Upper lobe of left lung (tissue), 6 donors: ENCODE measurements around the gene GCAT. TPM values are rescaled to one million over a fixed set of nuclear protein-coding genes. Genes with fewer than 3 reads are reported as not detected.

Source experiments
- ATAC-seq, 2 donors: fragments of 200-7000 bp; cut with Tn5 transposase; one replicate each; pipeline ENCODE4 v1.9.1; 2022; ENCODE audit warnings: mild to moderate bottlenecking in 2 of 2, moderate library complexity in 2 of 2; ENCODE audit not compliant: low FRiP score in 2 of 2
- DNase-seq, 2 donors: peaks; one replicate each; pipeline ENCODE4 v3.0.0-alpha.2; 2019 to 2020
- H3K27ac ChIP-seq, 4 donors: fragments of 200-600 bp; sonication (generic); one replicate each; pipeline ENCODE4 v1.5.1; 2016 to 2019
- H3K27me3 ChIP-seq, 4 donors: fragments of 200-600 bp; sonication (generic); one replicate each; pipeline ENCODE4 v1.5.1; 2017 to 2019
- H3K36me3 ChIP-seq, 4 donors: fragments of 200-600 bp; sonication (generic); one replicate each; pipeline ENCODE4 v1.5.1; 2016 to 2019
- H3K4me1 ChIP-seq, 4 donors: fragments of 200-600 bp; sonication (generic); one replicate each; pipeline ENCODE4 v1.5.1; 2018 to 2019
- H3K4me3 ChIP-seq, 4 donors: fragments of 200-600 bp; sonication (generic); one replicate each; pipeline ENCODE4 v1.5.1; 2017 to 2019; ENCODE audit warnings: mild to moderate bottlenecking in 2 of 4, moderate library complexity in 1 of 4
- H3K9me3 ChIP-seq, 4 donors: fragments of 200-600 bp; sonication (generic); one replicate each; pipeline ENCODE4 v1.5.1; 2018 to 2019
- EP300 ChIP-seq, 4 donors: sonication (generic); formaldehyde crosslinking; IDR thresholded peaks; one replicate each; pipeline ENCODE4 v1.5.1; 2017; ENCODE audit warnings: antibody characterized with exemption in 4 of 4, control low read depth in 2 of 4
- POLR2A ChIP-seq, 4 donors: fragments of 450-650 bp; IDR thresholded peaks; one replicate each; pipeline ENCODE4 v1.5.1; 2016 to 2017; ENCODE audit warnings: antibody characterized with exemption in 4 of 4, mild to moderate bottlenecking in 2 of 4
- POLR2AphosphoS5 ChIP-seq, 2 donors: sonication (generic); formaldehyde crosslinking; IDR thresholded peaks; one replicate each; pipeline ENCODE4 v1.5.1; 2017; ENCODE audit warnings: antibody characterized with exemption in 2 of 2
- WGBS, 2 donors: methylation state at CpG; one replicate each; pipeline ENCODE4 v1.1.5; 2017 to 2018; 5-methylcytosine and 5-hydroxymethylcytosine counted together
- total RNA-seq, 6 donors: library from RNA; depleted of rRNA in 4 of 6; stranded (reverse); fragments of >200 nt in 4 of 6; gene quantifications; one replicate each; pipeline versions ENCODE4 v1.1.0 to v1.2.1, GENCODE V29; 2016 to 2021
- TF ChIP-seq, protein P1 (sequence below), 6 experiments: fragments of 450-650 bp in 4 of 6; fragments of 200-600 bp in 2 of 6; sonication (generic) in 2 of 6; IDR thresholded peaks; one replicate each; pipeline ENCODE4 v1.5.1; 2016 to 2019; ENCODE audit warnings: antibody characterized with exemption in 6 of 6
- donor health status: DM: no; HTN: no; CAD: no; lungs with moderate emphysema.
- donor health status: DM: no; HTN: yes; CAD: no; lungs with severe emphysema.

The GCAT gene
- total RNA-seq, 6 donors from 2014 or later: 2.7 to 16.7 (median 7.5) TPM

DNA sequence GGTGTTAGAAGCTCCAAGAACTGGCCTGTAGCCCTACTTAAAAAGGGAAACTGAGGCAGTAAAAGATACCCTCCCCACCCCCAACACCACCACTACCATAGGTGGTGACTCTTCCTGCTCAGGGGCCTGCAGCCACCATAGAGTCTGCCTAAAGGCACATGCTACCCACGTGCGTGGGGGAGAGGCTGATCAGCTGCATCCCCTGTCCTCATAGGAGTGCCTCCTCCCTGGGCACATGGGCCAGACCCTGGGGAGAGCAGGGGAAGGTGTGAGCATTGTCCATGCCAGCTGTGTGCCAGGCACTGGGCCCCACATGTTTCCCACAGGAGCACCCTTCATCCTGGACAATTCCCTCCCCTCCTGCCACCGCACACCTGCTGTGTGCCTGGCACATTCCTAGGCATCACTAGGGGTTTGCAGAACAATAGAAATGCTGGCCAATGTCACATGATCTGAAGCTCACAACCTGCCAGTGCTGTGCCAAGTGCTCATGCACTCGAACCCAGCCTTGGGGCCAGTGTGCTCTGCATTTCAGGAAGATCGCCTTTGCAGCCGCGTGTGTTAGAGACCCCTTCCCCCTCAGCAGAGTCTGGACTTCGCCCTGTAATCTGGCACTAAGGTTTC, 41.7 kb upstream of the GCAT start:
- Histone ChIP-seq H3K4me1 (no peaks in the 10 kb centered on the region), H3K27me3 (no peaks in the 10 kb centered on the region), H3K9me3 (no peaks in the 10 kb centered on the region), H3K36me3 (peaks cover 13 to 100% (median 62%) of the 10 kb centered on the region in 4 donors), H3K27ac (no peak overlapping the region), H3K4me3 (no peak overlapping the region)
- 81 to 89% methylated on average over 8 of the region's 8 CpGs for WGBS, 2 donors
- ATAC-seq: no peak
- no peak for DNase-seq
- TF ChIP-seq POLR2A (IDR thresholded peaks at IDR 0.05) (no peak), POLR2AphosphoS5 (IDR thresholded peaks at IDR 0.05) (no peak), EP300 (IDR thresholded peaks at IDR 0.05) (no peak)
- TF ChIP-seq, protein P1, sequence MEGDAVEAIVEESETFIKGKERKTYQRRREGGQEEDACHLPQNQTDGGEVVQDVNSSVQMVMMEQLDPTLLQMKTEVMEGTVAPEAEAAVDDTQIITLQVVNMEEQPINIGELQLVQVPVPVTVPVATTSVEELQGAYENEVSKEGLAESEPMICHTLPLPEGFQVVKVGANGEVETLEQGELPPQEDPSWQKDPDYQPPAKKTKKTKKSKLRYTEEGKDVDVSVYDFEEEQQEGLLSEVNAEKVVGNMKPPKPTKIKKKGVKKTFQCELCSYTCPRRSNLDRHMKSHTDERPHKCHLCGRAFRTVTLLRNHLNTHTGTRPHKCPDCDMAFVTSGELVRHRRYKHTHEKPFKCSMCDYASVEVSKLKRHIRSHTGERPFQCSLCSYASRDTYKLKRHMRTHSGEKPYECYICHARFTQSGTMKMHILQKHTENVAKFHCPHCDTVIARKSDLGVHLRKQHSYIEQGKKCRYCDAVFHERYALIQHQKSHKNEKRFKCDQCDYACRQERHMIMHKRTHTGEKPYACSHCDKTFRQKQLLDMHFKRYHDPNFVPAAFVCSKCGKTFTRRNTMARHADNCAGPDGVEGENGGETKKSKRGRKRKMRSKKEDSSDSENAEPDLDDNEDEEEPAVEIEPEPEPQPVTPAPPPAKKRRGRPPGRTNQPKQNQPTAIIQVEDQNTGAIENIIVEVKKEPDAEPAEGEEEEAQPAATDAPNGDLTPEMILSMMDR (IDR thresholded peaks at IDR 0.05): no peak

DNA sequence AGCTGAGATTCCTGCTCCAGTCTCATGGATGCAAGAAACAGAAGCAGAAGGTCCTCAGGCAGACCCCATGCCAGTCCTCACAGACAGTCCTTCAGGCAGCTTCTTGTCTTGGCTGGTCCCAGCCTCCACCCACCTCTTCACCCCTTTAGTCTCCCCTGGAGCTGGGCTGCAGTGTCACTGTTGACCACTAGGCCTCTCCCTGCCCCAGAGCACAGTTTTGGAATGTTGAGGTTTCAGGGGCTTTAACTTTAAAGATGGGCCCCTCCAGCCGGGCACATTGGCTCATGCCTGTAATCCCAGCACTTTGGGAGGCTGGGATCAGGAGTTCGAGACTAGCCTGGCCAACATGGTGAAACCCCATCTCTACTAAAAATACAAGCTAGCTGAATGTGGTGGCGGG, 39.5 kb upstream of the GCAT start:
- no peak overlapping the region for H3K4me3 ChIP-seq
- H3K4me1 ChIP-seq: no peaks in the 10 kb centered on the region
- H3K27me3 ChIP-seq: no peaks in the 10 kb centered on the region
- no peaks in the 10 kb centered on the region for H3K9me3 ChIP-seq
- TF ChIP-seq, protein P1 (IDR thresholded peaks at IDR 0.05): peak in 2 of 6 experiments; percentile 9 to 30
- TF ChIP-seq EP300 (IDR thresholded peaks at IDR 0.05): no peak
- ATAC-seq (no peak), DNase-seq (no peak)
- H3K36me3 ChIP-seq: peaks cover 25 to 100% (median 70%) of the 10 kb centered on the region in 4 donors
- 88 to 97% methylated on average over 3 of the region's 3 CpGs for WGBS, 2 donors
- no peak overlapping the region for H3K27ac ChIP-seq

- Histone ChIP-seq H3K9me3 (no peaks in the 10 kb centered on the region), H3K4me1 (no peaks in the 10 kb centered on the region), H3K27me3 (no peaks in the 10 kb centered on the region), H3K4me3 (no peak overlapping the region), H3K36me3 (peaks cover 28 to 100% (median 71%) of the 10 kb centered on the region in 4 donors), H3K27ac (no peak overlapping the region)
- no peak for DNase-seq
- ATAC-seq: no peak
- 96% methylated on average over 20 of the region's 24 CpGs; no CpG with 5 or more reads in 1 of the 2 donors for WGBS, 2 donors
- no peak for TF ChIP-seq POLR2A (IDR thresholded peaks at IDR 0.05)
Observed at GRCh38 chr22:37769056-37769455, 38.7 kb upstream of the GCAT start.

DNA sequence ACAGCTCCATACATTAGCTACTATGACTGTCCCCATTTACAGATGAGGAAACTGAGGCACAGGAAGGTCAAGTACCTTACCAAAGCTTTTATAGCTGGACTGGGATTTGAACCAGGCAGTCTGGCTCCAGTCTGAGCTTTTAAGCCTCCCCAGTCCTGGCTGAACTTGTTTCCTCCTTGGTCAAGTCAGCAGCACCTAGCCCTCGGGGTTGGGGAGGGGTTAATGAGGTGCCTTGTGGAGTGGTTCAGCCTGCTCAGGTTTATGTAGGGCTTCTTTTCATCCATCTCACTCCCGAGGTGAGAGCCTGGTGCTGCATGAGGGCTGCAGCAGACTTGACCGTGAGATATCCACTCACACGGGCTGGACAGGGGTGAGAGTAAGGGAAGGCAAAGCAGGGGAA, 36.7 kb upstream of the GCAT start:
- H3K4me3 ChIP-seq: no peak overlapping the region
- H3K36me3 ChIP-seq: peaks cover 28 to 93% (median 63%) of the 10 kb centered on the region in 4 donors
- no peak for DNase-seq
- H3K4me1 ChIP-seq: no peaks in the 10 kb centered on the region
- H3K27ac ChIP-seq: no peak overlapping the region
- no peaks in the 10 kb centered on the region for H3K27me3 ChIP-seq
- ATAC-seq: no peak
- TF ChIP-seq POLR2A (IDR thresholded peaks at IDR 0.05): no peak
- no peak for TF ChIP-seq EP300 (IDR thresholded peaks at IDR 0.05)
- TF ChIP-seq, protein P1 (IDR thresholded peaks at IDR 0.05): no peak
- no peak for TF ChIP-seq POLR2AphosphoS5 (IDR thresholded peaks at IDR 0.05)
- WGBS, 2 donors: 58 to 61% methylated on average over 4 of the region's 4 CpGs
- no peaks in the 10 kb centered on the region for H3K9me3 ChIP-seq

- Histone ChIP-seq H3K4me1 (peaks cover 0 to 2% (median 0%) of the 10 kb centered on the region in 4 donors), H3K9me3 (no peaks in the 10 kb centered on the region), H3K27me3 (no peaks in the 10 kb centered on the region), H3K4me3 (no peak overlapping the region), H3K27ac (no peak overlapping the region), H3K36me3 (peaks cover 28 to 85% (median 61%) of the 10 kb centered on the region in 4 donors)
- TF ChIP-seq EP300 (IDR thresholded peaks at IDR 0.05) (no peak), POLR2A (IDR thresholded peaks at IDR 0.05) (no peak), POLR2AphosphoS5 (IDR thresholded peaks at IDR 0.05) (no peak)
- TF ChIP-seq, protein P1 (IDR thresholded peaks at IDR 0.05): no peak
- ATAC-seq: no peak
- DNase-seq: no peak
- 88 to 93% methylated on average over 7 to 17 of the region's 17 CpGs for WGBS, 2 donors
Observed at GRCh38 chr22:37771702-37772427, 35.9 kb upstream of the GCAT start.
